Activated B cell treated with CpG ODN at 0.5 μM for 24 hours (primary cell): ENCODE results near the gene MEF2C. TPM values are rescaled to one million over a fixed set of nuclear protein-coding genes. Genes with fewer than 3 reads are reported as not detected.

Experiments used
- ATAC-seq: fragments of 200-7000 bp; cut with Tn5 transposase; one replicate; pipeline ENCODE4 v1.10.0; 2021; ENCODE audit warnings: low read depth, mild to moderate bottlenecking, moderate library complexity
- CTCF ChIA-PET: fragments of 350-600 bp; sonication (Branson Sonifier 250); formaldehyde crosslinking; loops from one replicate; lab custom pipeline; 2021; ENCODE audit warnings: antibody characterized with exemption; lab: Charles Lee
- POLR2A ChIA-PET: fragments of 350-600 bp; sonication (Branson Sonifier 250); formaldehyde crosslinking; loops from one replicate; lab custom pipeline; 2021; ENCODE audit warnings: antibody characterized with exemption; lab: Charles Lee
- DNase-seq: peaks from one replicate; pipeline ENCODE4 v3.0.0; 2022
- H3K27ac Mint-ChIP-seq: one replicate; pipeline ENCODE4 v1.8.0; 2020; ENCODE audit warnings: mixed read lengths
- H3K27me3 Mint-ChIP-seq: one replicate; pipeline ENCODE4 v1.8.0; 2021; ENCODE audit warnings: mixed read lengths
- H3K36me3 Mint-ChIP-seq: one replicate; pipeline ENCODE4 v1.8.0; 2021; ENCODE audit warnings: low read depth, mixed read lengths
- H3K4me1 Mint-ChIP-seq: one replicate; pipeline ENCODE4 v1.8.0; 2021; ENCODE audit warnings: mixed read lengths
- H3K4me3 Mint-ChIP-seq: one replicate; pipeline ENCODE4 v1.8.0; 2020; ENCODE audit warnings: mild to moderate bottlenecking, mixed read lengths
- H3K9me3 Mint-ChIP-seq: one replicate; pipeline ENCODE4 v1.8.0; 2020; ENCODE audit warnings: mixed read lengths
- intact Hi-C: fragments of 100-400 bp; cut with micrococcal nuclease; formaldehyde crosslinking; loops from one replicate; pipeline ENCODE4 v1.15.1; 2024
- total RNA-seq: library from RNA; stranded (reverse); gene quantifications from 2 replicates; pipeline ENCODE4 v1.2.3, GENCODE V29; 2022
- TF ChIP-seq, protein P1 (sequence below): fragments of 200-600 bp; IDR thresholded peaks from one replicate; pipeline ENCODE4 v1.8.0; 2022; ENCODE audit warnings: antibody characterized with exemption, mild to moderate bottlenecking

Gene MEF2C
- total RNA-seq, 1 donor from 2014 or later, result 359 TPM

DNA sequence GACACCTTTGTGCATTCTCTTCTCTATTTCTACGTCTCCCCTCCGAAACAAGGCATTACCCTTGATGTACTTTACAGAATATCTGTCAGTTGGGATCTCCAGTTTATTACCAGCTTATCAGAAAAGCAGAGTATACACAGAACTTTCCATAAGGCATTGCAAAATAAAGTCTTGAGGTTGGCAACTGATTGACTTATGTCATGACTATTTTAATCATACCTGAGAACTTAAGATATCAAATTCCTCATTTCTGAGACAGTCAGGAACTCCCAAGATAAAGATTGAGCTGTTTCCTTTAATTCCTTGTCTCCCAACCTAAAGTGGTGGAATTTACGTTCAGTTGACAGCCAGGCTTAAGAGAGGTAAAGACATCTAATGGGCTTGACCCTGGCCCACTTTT is 110.9 kb downstream of the MEF2C start:
- ATAC-seq, result no peak
- POLR2A ChIA-PET, result interaction anchor here (1.7 kb wide), 1 partner anchor 12 kb away, joined by 3 read pairs; no protein-coding TSS in a partner anchor
- H3K27ac Mint-ChIP-seq, result no peak overlapping the region

DNA sequence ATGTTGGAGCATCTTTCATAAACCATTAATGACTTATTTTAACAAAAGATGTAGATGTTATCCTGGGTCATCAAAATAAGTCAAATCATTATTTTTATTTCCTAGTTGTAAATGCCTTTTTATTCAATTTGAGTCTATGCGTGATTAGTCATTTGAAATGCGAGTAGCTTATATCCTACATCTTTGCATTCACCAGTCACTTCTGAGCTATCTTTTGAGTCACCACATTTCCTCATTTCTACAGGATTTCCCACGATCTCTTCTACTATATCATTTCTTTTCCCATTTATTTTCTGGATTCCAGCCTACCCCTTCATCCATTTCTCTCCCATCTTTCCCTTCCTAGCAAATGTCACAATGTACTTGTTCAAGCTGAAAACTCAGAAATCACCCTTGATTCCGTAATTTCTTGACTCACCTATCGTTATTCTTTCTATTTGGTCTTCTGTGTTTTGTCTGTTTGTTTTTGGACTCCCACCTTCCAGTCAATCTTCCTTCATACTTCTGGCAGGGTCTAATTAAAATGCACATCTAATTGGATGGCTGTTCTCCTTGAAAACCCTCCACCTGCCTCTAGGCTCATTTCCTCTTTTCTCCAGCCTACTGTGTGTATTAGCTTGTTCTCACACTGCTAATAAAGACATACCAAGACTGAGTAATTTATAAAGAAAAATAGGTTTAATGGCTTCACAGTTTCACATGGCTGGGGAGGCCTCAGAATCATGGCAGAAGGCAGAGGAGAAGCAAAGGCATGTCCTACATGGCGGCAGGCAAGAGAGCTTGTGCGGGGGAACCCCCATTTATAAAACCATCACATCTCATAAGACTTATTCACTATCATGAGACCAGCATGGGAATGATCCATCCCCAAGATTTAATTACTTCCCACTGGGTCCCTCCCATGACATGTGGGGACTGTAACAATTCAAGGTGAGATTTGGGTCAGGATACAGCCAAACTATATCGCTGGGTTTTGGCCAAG is 112.4 kb downstream of the MEF2C start:
- POLR2A ChIA-PET, result interaction anchor here (1.0 to 2.0 kb wide), 4 partner anchors 14 to 55 kb away, joined by 3 to 7 read pairs (median 4); no protein-coding TSS in a partner anchor
- DNase-seq, result no peak
- Mint-ChIP-seq H3K4me3 (no peak overlapping the region), H3K27me3 (no peaks in the 10 kb centered on the region), H3K4me1 (peaks cover 64% of the 10 kb centered on the region), H3K9me3 (peaks cover 7% of the 10 kb centered on the region), H3K36me3 (peaks cover 89% of the 10 kb centered on the region), H3K27ac (peak overlapping the region; percentile 80)
- ATAC-seq, result no peak
- intact Hi-C loops, result loop anchor here (1.0 kb wide), 1 partner anchor 9 kb away; no protein-coding TSS in a partner anchor
- TF ChIP-seq, protein P1, sequence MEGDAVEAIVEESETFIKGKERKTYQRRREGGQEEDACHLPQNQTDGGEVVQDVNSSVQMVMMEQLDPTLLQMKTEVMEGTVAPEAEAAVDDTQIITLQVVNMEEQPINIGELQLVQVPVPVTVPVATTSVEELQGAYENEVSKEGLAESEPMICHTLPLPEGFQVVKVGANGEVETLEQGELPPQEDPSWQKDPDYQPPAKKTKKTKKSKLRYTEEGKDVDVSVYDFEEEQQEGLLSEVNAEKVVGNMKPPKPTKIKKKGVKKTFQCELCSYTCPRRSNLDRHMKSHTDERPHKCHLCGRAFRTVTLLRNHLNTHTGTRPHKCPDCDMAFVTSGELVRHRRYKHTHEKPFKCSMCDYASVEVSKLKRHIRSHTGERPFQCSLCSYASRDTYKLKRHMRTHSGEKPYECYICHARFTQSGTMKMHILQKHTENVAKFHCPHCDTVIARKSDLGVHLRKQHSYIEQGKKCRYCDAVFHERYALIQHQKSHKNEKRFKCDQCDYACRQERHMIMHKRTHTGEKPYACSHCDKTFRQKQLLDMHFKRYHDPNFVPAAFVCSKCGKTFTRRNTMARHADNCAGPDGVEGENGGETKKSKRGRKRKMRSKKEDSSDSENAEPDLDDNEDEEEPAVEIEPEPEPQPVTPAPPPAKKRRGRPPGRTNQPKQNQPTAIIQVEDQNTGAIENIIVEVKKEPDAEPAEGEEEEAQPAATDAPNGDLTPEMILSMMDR, result no peak
- CTCF ChIA-PET, result no interaction called here

More for the DNA sequence above, 110.9 kb downstream of the MEF2C start:
- H3K9me3 Mint-ChIP-seq, result peaks cover 7% of the 10 kb centered on the region
- CTCF ChIA-PET, result no interaction called here
- H3K4me1 Mint-ChIP-seq, result peaks cover 63% of the 10 kb centered on the region
- TF ChIP-seq, protein P1, result no peak
- intact Hi-C loops, result no loop called here
- peaks cover 86% of the 10 kb centered on the region for H3K36me3 Mint-ChIP-seq
- DNase-seq, result no peak
- H3K27me3 Mint-ChIP-seq, result no peaks in the 10 kb centered on the region
- no peak overlapping the region for H3K4me3 Mint-ChIP-seq

DNA sequence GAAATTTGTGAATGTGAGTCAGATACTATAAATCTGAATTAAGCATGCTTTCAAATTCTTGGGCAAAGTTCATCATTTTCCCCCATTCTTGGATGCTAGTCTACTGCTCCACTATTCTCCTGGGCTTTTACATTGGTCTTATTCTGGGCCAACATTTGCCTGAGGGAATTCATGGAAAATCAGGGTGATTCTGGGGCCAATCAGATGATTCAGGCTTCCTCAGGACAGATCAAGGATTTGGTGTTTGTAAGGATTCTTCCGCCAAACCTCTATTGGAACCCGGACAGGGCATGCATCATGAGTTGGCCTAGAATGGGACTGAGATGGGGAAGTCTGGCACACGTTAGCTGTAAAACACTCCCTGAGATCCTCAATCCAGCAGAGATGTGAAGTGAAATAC is 113.8 kb downstream of the MEF2C start:
- Mint-ChIP-seq H3K9me3 (peaks cover 7% of the 10 kb centered on the region), H3K27me3 (no peaks in the 10 kb centered on the region), H3K4me3 (no peak overlapping the region), H3K4me1 (peaks cover 68% of the 10 kb centered on the region), H3K36me3 (peaks cover 90% of the 10 kb centered on the region), H3K27ac (no peak overlapping the region)
- ATAC-seq (no peak), DNase-seq (no peak)
- ChIA-PET CTCF (no interaction called here), POLR2A (interaction anchor here (2.0 kb wide), 1 partner anchor 33 kb away, joined by 7 read pairs; no protein-coding TSS in a partner anchor)
- intact Hi-C loops, result loop anchor here (5.0 kb wide), 1 partner anchor 37 kb away; no protein-coding TSS in a partner anchor
- TF ChIP-seq, protein P1, result no peak

DNA sequence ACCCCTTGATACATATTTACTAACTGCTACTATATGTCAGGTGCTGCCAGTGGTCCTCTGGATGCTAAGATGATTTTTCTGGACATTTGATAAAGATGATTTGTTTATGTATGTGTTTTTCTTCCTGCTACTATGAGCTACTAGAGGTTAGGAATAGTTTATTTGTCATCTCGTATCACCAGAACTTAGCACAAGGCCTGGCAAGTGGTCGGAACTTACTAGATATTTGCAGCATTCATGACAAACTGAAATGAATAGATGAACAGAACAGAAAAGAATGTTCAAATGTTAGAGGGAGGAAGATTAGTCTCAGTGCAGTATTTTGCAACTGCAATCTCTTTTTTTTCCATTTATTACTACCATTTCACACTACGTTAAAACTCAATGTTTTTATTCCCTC is 114.6 kb downstream of the MEF2C start:
- H3K9me3 Mint-ChIP-seq, result peaks cover 7% of the 10 kb centered on the region
- ChIA-PET CTCF (no interaction called here), POLR2A (interaction anchor here (0.9 kb wide), 1 partner anchor 15 kb away, joined by 3 read pairs; no protein-coding TSS in a partner anchor)
- ATAC-seq (no peak), DNase-seq (no peak)
- peaks cover 87% of the 10 kb centered on the region for H3K36me3 Mint-ChIP-seq
- peak overlapping the region; percentile 26 for H3K27ac Mint-ChIP-seq
- TF ChIP-seq, protein P1, result no peak
- H3K27me3 Mint-ChIP-seq, result no peaks in the 10 kb centered on the region
- intact Hi-C loops, result loop anchor here (5.0 kb wide), 1 partner anchor 36 kb away; no protein-coding TSS in a partner anchor
- peaks cover 62% of the 10 kb centered on the region for H3K4me1 Mint-ChIP-seq
- no peak overlapping the region for H3K4me3 Mint-ChIP-seq

DNA sequence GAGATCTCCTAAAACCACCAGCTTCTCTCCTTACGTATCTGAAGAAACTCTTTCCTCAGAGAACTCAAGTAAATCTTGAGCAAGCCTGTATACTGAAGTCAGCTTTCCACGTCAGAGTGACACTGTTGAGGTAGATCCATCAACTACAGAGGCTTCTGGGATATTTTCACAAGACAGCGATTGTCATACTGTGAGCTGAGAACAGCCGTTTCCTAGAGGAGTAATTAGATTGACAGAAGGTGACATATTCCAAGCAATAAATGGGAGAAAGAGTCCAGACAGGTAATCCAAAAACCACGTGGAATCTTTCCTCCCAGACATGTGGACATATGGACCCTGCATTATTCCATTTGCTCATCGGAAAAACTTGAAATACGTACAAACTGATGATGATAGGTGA is 117.2 kb downstream of the MEF2C start:
- Mint-ChIP-seq H3K4me3 (no peak overlapping the region), H3K9me3 (peaks cover 5% of the 10 kb centered on the region), H3K27ac (peak overlapping the region; percentile 37), H3K27me3 (no peaks in the 10 kb centered on the region), H3K36me3 (peaks cover 75% of the 10 kb centered on the region), H3K4me1 (peaks cover 58% of the 10 kb centered on the region)
- intact Hi-C loops, result loop anchor here (5.0 kb wide), 1 partner anchor 33 kb away; no protein-coding TSS in a partner anchor
- POLR2A ChIA-PET, result interaction anchor here (0.6 to 1.3 kb wide), 3 partner anchors 23 to 32 kb away, joined by 3 to 4 read pairs (median 3); no protein-coding TSS in a partner anchor
- ATAC-seq, result no peak
- CTCF ChIA-PET, result no interaction called here
- no peak for DNase-seq
- TF ChIP-seq, protein P1, result no peak
